ENCODE data around the gene KIAA1958.

DNA sequence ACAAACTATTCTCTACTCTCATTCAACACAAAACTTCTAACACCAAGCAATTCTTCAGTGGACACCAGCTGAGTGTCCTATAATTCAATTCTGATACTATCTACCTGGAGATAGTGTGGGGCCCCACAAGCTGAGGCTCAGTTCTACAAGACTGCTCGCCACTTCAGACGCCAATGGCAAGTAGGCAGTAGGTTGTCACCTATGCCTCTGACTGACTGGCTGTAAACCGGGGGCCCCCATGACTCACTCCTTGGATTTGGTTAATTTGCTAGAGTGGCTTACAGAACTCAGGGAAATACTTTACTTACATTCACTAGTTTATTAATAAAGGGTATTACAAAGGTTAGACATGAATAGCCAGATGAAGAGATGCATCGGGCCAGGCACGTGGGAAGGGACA, 209.8 kb downstream of the KIAA1958 start:
- TF ChIP-seq, protein P1, sequence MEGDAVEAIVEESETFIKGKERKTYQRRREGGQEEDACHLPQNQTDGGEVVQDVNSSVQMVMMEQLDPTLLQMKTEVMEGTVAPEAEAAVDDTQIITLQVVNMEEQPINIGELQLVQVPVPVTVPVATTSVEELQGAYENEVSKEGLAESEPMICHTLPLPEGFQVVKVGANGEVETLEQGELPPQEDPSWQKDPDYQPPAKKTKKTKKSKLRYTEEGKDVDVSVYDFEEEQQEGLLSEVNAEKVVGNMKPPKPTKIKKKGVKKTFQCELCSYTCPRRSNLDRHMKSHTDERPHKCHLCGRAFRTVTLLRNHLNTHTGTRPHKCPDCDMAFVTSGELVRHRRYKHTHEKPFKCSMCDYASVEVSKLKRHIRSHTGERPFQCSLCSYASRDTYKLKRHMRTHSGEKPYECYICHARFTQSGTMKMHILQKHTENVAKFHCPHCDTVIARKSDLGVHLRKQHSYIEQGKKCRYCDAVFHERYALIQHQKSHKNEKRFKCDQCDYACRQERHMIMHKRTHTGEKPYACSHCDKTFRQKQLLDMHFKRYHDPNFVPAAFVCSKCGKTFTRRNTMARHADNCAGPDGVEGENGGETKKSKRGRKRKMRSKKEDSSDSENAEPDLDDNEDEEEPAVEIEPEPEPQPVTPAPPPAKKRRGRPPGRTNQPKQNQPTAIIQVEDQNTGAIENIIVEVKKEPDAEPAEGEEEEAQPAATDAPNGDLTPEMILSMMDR (IDR thresholded peaks at IDR 0.05), result no peak
- TF ChIP-seq POLR2A (IDR thresholded peaks at IDR 0.05) (no peak), EP300 (IDR thresholded peaks at IDR 0.05) (no peak)
